OCI-M2 (cell line): ENCODE measurements around the gene PCED1A.
A peak's percentile ranks its signal among the peaks of the same experiment; 100 is the strongest.

Experiments
- DNase-seq: peaks from one replicate; lab custom pipeline; 2025; ENCODE audit not compliant: unreplicated experiment; lab: John Stamatoyannopoulos, UW

The PCED1A gene

DNA sequence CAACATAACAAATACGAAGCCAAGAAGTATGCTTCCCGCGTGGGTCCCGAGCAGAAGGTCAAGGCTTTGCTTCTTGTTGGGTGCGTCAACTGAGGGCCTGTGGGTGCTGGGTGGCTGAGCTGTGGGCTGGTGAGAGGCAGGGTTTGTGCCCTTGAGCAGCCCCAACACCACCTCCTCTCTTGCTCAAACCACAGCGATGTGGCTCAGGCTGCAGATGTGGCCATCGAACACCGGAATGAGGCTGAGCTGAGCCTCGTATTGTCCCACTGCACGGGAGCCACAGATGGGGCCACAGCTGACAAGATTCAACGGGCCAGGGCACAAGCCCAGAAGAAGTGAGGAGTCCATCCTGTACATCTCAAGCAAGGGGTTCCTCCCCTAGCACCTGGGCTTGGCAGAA, 25.8 kb upstream of the PCED1A start:
- no peak for DNase-seq

DNA sequence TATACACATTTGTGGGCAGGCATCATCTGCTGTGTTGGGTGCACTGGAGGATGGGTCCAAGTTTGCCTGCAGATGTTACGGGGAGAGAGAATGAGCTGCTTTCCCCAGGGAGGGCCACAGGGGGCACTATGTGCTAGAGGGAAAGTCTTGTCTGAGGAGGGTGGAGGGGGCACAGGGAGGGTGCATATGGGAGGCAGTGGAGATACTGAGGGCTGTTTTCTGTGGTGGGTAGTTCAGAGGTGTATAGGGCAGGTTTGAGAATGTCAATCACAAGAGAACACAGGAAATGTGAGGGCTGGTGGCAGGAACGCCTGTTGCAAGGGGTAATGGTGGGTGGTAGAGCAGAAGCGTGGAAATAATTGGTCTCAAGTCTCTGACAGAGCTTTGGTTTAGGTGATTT, 25.2 kb upstream of the PCED1A start:
- no peak for DNase-seq

DNA sequence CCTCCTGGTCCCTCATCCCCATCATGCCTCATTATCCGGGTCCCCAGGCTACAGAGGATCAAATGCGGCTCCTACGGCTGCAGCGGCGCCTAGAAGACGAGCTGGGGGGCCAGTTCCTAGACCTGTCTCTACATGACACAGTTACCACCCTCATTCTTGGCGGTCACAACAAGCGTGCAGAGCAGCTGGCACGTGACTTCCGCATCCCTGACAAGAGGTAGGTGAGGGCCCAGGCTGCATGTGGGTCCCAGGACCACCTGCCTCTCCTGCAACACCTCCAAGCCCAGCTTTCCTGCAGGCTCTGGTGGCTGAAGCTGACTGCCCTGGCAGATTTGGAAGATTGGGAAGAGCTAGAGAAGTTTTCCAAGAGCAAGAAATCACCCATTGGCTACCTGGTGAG, 24.6 kb upstream of the PCED1A start:
- no peak for DNase-seq

DNA sequence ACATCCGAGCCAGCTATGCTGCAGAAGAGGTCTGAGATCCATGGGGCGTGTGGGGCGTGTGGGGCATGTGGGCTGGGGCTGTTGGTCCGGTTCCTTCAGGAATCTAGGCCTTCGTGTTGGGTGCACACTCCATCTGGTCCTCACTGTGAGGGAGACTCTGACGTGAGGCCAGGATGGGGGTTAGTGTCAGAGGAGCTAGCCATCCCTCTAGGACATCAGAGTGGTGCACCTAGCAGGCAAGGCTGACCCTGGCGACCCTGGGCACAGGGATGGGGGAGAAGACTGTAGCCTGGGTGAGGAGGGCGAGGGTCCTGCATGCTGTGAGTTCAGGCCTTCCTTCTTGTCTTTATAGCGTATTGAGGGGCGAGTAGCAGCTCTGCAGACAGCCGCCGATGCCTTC, 24.2 kb upstream of the PCED1A start:
- DNase-seq: no peak

DNA sequence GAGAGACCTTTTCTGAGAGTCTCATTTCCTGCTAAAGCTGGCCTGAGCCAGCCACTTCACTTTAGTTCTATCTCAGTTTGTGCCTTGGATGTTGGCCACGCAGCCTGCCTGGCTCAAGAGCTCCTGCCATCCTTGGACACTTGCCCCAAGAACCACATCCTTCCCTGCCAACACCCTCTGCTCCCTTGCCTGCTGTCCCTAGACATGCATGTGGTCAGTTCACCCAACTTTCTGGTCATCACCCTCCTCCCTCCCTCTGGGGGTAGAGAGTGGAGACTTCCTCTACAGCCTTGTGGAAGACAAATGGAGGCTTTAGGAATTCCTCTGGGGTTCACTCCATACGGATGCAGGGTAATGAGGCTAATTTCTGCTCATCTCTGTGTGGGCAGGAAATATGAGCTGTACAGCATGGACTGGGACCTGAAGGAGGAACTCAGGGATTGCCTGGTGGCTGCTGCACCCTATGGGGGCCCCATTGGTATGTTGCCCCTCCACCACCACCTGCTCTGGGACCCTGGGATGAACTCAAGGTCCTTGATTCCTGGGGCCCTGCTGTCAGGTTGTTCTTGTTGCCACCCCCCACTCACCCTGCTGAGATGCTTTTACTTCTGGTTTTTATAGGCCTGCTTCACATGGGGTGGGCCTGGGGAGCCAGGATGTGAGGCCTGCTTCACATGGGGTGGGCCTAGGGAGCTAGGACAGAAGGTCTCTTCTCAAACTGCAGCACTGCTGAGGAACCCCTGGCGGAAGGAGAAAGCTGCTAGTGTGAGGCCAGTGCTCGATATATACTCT, 19.1 kb upstream of the PCED1A start:
- no peak for DNase-seq

DNA sequence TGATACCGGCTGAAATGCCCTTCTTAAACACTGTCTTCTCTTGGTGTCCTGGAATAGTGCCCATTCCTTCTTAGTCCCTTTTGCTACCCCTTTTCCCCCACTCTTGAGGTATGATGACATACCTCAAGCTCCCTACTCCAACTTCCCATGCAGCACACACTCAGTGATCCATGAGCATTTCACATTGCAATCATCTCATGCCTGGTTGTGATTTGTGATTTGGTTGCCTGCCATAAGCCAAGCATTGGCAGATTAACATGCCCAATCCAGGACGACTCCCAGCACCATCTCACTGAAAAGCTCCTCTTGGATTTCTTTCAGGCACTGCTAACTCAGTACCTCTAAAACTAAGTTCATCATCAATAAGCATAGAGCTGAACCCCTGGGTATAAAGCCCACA, 18.1 kb upstream of the PCED1A start:
- DNase-seq: no peak

DNA sequence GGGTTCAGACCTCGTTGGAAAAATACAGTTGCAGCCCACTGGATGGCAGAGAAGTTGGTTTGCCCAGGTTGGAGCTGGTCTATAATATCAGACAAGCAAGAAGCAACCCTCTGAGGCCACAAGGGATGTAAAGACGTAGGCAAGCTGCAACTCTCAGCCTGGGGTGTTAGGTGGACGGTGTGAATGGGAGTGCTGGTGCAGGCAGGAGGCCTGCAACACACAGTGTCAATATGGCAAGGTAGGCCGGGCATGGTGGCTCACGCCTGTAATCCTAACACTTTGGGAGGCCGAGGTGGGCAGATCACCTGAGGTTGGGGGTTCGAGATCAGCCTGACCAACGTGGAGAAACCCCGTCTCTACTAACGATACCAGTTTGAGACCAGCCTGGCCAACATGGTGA, 10.6 kb upstream of the PCED1A start:
- DNase-seq: no peak

DNA sequence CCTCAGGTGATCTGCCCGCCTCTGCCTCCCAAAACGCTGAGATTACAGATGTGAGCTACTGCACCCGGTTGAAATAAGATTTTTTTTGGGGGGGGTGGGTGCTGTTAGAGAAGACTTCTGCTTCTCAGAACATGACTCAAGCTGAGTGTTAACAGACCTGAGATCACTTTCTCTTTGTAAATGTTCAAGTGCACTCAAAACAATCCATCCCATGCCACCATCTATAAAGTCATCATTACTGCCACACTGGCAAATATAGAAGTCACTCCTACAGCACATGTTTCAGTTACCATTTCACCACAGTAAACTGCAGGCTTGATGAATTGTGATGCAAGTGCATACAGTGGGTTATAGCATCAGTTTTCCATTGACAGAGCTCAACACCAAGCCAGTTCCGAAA, 9.1 kb upstream of the PCED1A start:
- no peak for DNase-seq

DNA sequence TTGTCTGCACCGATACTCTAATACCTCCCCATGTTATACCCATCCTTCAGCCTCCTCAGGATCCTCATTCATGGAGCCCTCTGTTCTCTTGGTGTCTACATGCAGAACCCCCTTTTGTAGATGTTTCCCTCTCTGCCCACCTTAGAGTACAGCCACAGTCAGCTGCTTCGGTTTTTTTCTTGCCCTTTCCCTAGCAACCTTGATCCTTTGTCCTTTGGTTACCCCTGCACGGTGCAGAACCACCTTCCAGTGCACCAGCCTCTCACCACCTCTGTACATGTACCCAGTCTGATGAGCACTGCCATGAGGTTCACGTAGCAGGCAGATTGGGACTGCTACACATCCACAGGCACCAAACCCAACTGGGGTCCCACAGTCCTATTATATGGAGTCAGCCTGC, 7.3 kb upstream of the PCED1A start:
- no peak for DNase-seq

DNA sequence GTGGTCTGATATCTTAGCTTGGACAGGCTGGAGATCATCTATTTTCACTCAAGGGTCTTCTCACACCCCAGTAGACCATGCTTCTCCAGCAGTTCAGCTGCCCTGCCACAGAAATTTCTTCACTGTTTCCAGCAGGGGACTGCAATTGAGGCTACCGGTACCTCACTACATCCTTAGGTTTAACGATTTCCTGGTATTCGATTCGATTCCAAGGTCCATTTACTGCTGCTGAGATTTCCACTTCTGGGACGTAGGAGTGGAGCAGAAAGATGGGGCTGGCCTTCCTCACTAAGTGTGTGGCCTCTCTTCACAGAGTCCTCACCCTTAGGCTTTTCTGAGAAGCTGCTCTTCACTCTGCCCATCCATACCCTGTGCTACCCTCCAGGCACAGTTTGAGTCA, 6.2 kb upstream of the PCED1A start:
- DNase-seq: no peak

DNA sequence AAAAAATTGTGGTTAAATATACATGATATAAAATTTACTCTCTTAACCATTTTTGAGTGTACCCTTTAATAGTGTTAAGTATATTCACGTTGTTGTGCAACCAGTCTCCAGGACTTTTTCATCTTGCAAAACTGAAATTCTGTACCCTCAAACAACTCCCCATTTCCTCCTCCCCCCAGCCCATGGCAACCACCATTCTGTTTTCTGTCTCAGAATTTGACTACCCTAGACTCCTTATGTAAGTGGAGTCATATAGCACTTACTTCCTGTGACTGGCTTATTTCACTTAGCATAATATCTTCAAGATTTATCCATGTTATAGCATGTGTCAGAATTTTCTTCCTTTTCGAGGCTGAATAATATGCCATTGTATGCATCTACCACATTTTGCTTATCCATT, 5.2 kb upstream of the PCED1A start:
- DNase-seq: no peak

DNA sequence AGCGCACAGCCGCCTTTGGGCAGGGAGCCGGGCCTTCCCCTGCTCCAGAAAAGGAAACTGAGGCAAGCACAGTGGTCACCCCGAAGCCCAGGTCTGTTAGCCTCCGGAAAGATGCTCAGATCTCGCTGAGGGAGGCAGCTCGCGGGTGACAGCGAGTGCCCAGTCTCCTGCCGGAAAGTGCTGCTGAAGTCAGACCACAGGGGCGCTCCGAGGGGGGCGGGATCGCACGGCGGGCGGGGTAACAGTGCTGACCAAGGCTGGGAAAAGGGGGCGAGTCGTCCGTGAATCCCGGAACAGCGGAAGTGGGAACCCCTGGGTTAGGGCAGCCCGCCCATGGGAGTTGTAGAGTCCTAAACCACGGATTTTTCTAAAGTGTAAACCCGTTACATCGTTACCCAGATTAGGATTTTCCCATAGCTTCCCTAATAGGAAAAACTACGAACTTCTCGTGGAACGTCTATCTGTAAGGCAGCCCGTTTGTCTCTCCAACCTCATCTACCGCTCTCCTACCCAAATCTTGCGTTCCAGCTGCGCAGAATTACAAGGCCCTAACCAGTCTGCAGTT, 594 bp upstream of the PCED1A start:
- DNase-seq: peak; percentile 32

DNA sequence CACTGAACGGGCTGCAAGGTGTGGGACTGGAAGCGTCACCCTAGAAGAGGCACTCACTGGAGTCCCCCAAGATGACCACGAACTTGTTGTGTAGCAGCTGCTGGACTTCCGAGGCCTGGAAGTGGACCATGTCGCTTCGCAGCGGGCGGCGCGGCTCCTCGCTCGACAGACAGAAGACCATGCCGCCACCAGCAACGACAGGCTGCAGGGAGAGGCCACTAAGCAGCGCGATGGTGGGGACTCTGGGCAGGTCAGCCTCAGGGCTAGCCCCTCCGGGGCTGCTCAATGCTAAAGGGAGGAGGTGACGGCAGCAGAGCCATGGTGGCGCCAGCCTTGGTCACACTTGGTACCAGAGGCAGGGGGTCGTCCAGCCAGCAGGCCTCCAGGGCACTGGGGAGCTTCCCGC, 720 bp downstream of the PCED1A start:
- DNase-seq: no peak

DNA sequence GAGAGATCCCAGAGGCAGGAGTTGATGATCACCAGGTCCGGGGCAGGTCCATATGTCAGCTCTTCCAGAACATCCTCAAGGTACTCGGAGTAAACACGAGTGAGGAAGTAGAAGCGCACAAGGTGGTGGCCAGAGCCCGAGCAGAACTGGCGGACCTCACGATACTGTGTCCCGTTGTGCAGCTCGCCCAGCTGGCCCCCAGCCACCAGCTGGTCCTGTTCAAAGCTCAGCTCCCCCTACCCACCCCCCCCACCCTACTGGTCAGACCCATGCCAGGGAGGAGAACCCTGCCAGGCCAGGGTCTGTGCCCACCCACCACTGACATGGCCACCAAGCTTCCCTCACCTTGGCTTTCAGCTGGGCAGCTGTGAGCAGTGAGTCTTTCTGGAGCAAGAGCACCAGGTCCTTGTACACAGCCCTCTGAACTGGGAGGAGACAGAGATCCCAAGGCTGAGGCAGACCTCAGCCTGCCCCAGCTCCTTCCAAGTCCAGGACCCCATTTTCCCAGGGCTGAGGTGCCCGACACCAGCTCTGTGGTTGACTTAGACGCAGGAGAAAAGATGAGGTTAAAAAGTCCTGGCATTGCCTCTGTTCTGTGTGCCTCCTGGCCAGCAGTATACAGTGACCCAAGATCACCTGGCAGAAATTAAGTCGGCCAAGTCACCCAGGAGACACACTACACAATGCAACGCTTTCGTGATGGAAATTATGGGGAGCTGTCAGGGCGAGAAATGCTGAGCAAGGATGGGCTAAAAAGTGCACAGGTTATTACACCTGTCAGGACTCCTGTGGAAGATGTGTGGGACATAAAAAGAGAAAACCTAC, 1.4 kb downstream of the PCED1A start:
- DNase-seq: no peak

DNA sequence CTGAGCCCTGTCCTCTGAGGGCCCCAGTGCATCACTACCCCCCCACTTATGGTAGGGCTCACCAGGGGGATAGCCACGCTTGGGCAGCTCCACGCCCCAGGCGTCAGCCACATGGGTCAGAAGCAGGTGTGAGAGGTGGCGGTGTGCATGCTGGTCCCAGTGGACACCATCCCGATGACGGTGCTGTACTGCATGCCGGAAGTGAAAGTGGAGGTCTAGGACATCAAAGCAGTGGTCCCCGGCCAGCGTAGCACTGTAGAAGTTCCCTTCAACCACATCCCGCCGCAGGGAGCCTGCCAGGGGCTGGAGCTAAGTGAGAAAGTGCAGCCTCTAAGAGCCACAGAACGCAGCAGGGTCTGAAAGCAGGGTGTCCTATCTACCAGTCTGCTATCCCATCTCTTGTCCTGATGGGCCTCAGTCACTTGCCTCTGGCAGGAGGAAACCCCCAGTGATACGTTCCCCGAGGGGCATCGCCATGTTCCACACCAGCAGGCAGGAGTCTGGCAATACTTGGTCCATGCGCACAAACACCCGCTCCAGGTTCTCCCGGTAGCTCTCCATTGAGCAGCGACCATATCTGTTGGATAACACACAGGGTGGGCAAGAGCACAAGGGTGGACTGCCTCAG, 2.2 kb downstream of the PCED1A start:
- DNase-seq: no peak

DNA sequence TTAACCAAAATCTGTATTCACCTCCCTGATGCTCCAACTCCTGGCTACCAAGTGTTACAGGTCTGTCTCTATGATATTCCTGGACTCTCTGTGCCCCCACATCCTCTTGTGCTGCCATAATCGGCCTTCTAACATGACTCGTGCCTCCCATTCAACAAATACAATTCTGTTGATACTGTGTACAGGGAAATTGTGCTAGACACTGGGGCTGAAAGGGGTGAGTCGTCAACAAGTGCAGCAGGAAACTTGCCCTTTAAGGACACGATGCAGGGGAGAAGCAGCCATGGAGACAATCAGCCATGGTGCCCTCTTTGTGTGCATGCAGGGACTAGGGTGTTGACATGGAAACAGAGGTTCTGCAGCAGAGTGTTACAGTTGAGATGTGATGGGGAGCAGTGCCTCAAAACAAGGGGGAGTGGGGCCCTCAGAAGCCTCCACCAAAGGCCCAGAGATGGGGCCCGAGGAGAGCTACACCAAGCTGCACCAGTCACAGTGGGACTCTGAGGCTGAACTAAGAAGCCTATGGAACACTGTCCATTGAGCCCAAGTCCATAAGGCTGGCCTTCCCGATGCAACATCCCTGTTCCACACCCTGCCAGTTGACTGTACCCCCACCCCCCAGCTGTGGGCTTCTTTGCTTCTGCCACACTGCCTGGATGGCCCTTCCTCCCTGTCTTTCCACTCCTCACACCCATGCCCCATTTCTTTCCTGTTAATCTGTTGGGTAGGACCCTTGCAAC, 3.1 kb downstream of the PCED1A start:
- DNase-seq: no peak

DNA sequence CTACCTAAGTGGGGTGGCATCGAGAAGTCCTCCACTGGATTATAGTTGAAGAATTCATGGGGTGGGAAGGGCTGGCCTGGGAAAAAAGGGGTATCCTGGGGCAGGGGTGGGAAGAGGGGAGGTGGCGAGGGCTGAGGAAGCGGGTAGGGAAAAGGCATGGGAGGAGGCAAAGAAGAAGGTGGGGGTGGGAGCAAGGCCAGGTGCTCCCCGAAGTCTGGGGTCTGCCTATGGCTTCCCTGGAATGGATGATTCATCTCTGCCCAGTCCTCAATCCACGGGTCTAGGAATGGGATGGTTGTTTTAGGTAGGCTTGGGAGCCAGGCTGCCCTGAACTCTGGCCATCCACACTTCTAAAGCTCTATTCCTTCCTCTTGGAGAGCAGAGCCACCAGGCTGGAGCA, 4.4 kb downstream of the PCED1A start:
- DNase-seq: no peak

DNA sequence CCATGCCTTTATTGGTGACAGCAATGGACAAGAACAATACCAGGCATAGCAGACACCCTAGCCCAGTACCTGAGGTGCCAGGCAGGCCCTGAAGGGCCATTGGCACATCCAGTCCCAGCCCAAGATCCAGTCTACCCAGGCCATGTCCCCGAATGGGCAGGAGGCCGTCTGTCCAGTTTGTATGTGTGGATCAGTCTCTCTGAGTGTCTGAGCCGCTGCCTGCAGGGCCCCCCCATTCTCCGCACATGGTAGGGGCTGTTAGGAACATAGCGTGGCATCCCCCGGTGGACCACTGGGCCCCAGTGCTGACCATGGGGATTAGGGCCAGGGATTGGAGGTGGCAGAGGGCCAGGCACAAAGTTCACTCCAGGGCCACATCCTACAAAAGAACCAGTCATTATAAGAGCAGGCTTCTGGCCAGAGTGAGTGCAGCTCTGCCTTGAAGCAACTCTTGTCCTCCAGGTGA, 5.1 kb downstream of the PCED1A start:
- no peak for DNase-seq

DNA sequence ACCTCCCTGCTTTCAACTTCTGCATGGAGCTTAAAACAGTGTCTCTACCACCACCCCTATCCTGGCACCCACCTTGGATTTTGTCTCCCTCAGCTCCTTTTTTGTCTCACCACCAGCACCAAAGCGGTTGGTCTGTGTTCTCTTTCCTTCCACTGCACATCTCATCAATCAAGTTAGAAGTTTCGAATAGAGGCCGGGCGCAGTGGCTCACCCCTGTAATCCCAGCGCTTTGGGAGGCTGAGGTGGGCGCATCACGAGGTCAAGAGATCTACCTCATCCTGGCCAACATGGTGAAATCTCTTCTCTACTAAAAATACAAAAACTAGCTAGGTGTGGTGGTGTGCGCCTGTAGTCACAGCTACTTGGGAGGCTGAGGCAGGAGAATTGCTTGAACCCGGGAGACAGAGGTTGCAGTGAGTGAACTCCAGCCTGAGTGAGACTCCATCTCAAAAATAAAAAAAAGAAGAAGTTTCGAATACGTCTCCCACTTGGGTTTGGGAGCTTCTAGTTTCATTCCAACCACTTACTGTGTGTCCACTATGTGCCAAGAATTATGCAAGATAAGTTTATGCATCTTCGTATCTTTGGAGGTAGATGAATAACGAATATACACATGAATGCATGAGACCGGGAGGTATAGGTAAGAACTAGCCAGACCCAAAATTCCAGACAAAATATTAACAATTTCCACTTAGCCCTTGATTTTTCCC, 5.9 kb downstream of the PCED1A start:
- DNase-seq: no peak

DNA sequence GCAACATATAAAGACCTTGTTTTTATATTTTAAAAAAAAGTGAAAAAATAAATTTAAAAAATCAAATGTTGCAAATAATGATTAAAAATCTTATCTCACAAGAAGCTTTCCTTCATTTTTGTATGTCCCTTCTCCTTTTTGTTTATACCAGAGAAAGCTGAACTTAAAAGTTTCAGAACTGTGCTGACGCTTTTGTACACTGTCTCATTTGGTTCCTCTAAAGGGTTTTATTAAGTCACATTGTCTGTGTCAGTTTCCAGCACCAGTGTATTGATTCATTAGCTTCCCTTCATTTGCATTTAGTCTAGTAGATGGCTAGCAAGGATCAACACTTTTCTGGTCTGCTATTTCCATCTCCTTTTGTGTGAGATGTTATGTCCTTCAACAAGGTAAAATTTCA, 6.7 kb downstream of the PCED1A start:
- DNase-seq: no peak
